ENCODE data around the gene KIF22.
"Not testable (repeated sequence)": the region's sequence is repeated elsewhere in the genome, so short reads cannot be mapped to it uniquely, and the experiment has no call there.

KIF22 gene

DNA sequence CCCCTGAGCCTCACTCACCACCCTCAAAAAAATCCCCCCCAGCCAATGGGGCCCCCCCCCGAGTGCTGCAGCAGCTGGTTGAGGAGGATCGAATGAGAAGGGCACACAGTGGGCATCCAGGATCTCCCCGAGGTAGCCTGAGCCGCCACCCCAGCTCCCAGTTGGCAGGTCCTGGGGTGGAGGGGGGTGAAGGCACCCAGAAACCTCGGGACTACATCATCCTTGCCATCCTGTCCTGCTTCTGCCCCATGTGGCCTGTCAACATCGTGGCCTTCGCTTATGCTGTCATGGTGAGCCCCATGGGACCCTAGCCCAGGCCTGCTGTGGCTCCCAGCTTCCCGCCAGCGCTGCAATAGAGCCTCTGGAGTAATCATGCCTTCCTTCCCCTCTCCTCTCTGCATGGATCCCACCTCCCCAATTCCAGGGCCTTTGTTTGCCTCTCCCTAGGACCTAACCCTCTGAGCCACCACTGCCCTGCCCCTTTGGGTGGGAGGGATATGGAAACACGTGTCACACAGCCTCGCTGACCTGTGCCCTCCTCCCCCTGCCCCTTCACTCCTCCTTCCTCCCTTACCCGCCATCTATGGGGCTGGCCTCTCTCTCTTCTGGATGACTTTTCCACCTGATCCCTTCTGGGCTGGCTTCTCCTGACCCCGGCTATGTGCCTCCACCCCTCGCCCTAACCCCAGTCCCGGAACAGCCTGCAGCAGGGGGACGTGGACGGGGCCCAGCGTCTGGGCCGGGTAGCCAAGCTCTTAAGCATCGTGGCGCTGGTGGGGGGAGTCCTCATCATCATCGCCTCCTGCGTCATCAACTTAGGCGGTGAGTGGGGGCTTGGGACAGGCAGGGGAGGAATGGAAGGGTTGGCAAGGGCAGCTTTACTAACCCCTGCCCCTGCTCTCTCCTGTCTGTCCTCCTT is 23.4 kb downstream of the KIF22 start:
- no peak for DNase-seq (ENCODE audit: low read depth in 3 of 3, low spot score in 1 of 3)

DNA sequence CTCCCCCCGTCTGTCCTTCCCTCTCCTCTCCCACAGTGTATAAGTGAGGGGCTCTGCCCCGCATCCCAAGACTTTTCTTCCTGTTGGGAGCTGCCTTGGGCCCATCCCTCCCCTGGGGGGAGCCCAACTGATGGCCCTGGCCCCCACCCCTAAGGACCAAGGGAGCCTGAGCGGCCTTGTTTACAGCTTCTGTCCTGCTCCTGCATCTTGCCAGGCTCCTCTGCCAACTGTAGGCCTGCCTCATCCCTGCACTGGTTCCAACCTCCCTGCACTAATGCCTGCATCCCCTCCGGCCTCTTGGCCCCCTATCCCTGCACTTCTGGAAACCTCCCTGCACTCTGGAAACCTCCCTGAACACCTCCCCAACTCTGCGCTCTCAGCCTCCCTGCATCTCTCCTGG is 24.0 kb downstream of the KIF22 start:
- DNase-seq (ENCODE audit: low read depth in 3 of 3, low spot score in 1 of 3) = no peak

DNA sequence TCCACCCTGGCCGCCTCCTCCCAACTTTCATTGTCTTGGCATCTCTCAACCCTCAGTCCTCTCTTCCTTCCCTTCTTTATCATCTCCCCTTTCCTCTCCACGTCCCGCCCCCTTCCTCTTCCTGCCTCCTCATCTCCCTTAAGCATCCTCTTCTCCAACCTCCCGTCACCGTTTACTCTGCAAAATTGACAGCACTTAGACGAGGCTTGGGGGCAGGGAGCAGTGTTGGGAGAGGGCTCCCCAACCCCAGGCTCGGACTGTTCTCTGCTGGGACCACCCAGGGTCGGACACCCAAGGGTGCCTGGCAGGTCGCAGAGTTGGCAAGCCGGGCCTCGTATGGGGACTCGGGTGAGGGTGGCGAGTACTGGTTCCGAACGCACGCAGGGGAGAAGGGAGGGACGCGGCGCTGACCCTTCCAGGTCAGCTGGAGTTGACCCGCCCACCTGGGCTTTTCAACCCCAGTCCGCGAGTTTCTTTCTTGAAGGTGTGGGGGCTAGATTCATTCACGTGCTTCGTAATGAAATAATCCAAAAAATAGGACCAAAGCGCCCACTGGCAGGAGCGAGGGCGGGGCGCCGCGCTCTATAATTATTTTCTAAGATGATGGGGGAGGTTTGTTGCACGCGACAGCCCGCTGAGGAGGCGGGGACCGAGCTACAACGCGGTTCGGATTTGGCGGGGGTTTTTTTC is 24.6 kb downstream of the KIF22 start:
- no peak for DNase-seq (ENCODE audit: low read depth in 3 of 3, low spot score in 1 of 3)

DNA sequence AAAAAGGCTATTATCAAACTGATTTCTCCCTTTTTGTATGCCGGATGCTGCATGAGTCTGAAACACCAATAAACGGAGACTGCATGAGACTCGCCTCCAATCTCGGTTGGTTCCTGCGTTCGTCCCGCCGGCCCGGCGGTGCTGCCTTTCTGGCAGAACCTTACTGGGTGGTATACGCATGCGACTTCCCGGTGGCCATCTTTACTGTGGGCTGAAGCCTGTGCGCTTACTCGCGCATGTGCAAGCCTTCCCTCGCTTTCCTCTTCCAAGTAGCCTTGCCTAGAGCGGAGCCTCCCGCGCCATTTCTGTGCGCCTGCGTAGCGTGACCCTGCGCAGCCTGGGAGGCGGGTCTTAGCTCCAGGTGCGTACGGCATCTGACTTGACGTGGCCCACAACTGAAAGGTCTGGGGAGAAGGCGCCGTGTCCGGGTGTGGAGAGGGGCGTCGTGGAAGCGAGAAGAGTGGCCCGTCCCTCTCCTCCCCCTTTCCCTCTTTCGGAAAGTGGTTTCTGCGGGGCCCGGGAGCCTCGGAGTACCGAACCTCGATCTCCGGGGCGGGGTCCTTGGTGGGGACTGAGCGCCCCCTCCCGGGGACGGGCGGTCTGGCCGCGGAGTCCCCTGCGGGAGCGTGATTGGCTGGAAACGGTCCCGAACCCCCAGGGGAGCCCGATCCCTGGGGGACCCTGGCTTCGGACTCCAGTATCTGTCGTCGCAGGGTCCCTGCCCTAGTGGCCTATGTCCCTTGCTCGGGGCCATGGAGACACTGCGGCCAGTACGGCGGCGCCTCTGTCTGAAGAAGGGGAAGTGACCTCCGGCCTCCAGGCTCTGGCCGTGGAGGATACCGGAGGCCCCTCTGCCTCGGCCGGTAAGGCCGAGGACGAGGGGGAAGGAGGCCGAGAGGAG is 25.5 kb downstream of the KIF22 start, which contains the start of gene PAGR1:
TSS of gene PAGR1 (plus strand) at position 360 of the 901 bp plus-strand sequence. CDS start at position 734, 374 bp downstream.
- DNase-seq (ENCODE audit: low read depth in 3 of 3, low spot score in 1 of 3) = peak; percentile 96 to 99 (median 97)

DNA sequence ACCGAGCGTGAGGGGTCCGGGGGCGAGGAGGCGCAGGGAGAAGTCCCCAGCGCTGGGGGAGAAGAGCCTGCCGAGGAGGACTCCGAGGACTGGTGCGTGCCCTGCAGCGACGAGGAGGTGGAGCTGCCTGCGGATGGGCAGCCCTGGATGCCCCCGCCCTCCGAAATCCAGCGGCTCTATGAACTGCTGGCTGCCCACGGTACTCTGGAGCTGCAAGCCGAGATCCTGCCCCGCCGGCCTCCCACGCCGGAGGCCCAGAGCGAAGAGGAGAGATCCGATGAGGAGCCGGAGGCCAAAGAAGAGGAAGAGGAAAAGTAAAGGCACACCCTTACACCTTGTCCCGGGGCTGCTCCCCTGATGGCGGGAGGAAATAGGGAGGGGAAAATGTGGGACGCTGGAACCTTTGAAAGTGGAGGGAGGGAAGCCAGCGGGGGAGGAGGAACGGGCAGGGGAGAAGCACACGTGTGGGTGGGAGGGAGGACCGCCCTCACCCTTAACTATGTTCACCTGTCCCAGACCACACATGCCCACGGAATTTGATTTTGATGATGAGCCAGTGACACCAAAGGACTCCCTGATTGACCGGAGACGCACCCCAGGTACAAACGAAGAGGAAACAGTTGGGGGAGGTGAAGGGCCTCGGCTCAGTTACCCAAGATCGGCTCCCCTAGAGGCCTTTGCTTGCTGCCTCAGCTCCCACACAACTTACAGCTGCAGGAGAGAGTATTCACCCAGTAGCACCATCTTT is 26.3 kb downstream of the KIF22 start:
- DNase-seq (ENCODE audit: low read depth in 3 of 3, low spot score in 1 of 3) = no peak

DNA sequence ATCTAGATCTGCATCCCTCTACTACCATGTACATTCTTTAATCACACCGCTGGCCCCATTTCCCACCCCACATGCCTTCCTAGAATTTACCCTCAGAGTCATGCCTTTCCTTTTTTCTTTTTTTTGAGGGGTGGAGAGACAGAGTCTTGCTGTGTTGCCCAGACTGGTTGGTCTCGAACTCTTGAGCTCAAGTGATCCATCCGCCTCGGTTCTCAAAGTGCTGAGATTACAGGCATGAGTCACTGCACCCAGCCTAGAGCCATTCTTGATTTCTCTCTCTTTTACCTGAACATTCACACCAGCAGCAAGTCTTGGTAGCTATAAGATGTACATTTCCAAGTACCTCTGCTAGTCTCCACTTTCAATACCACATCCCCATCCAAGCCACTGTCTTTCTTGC is 27.5 kb downstream of the KIF22 start:
- no peak for DNase-seq (ENCODE audit: low read depth in 3 of 3, low spot score in 1 of 3)

DNA sequence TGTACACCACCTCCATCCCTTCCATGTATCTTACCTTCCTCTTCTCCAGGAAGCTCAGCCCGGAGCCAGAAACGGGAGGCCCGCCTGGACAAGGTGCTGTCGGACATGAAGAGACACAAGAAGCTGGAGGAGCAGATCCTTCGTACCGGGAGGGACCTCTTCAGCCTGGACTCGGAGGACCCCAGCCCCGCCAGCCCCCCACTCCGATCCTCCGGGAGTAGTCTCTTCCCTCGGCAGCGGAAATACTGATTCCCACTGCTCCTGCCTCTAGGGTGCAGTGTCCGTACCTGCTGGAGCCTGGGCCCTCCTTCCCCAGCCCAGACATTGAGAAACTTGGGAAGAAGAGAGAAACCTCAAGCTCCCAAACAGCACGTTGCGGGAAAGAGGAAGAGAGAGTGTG is 29.0 kb downstream of the KIF22 start:
- DNase-seq (ENCODE audit: low read depth in 3 of 3, low spot score in 1 of 3) = no peak

DNA sequence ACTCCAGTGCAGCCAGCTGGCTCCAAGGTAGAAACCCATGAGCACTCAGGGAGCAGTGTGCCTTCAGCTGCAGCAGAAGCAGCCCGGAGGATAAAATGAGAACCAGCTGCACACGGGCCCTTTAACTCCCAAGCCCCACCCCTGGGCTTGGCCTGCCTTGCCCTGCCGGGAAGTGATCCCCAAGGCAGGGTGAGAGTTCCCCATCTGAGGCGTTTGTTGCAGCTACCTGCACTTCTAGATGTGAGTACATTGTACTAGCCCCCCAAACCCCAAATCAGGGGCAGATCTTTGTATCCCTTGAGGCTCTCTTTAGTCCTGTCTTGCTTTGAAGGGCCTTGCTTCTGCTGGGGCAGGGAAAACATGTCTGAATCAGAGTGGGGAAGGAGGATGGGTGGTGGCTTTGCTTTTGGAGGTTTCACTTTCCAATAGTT is 29.7 kb downstream of the KIF22 start, which contains the start of gene MVP:
TSS of gene MVP (plus strand) at position 192 of the 431 bp plus-strand sequence. CDS start 10,088 bp downstream, outside the sequence.
- no peak for DNase-seq (ENCODE audit: low read depth in 3 of 3, low spot score in 1 of 3)

DNA sequence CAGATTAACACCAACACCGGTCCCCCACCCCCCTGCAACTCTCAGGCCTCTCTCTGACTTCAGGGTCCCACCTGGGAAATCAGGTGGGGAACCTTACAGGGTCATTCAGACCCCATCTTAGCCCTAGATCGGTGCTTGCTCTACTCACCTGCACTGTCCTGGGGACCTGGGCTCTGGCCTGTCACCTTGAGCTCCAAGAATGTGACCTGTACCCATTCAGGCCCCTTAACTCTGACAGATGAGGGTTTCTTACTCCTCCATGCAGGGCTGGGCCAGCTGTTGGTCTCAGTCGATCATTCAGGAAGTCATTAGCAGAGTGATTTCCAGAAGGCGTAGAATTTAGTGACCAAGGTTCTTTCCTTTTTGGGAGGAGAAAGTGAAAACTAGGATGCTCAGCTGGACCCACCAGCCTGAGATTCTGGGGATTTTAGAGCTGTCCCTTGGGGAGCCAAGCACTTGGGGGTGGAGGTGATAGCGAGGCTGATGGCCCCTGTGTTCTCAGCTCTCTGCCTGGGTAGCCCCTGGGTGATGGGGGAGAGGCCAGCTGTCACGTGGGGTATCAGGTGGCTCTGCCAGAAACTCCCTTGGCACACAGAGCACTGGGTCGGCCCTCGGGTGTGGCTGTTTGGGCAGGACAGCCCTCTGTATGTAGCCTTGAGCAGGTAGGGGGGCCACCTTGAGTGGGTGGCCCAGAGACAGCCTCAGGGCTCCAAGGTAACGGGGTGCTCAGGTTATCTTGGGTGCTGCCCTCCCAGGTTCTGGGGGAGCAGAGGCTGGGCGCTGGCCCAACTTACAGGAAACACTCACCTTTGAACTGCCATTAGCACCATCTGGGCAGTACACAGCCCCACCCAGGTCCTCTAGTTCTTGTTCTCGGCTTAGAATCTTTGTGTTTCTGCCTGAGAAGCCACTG is 30.4 kb downstream of the KIF22 start:
- no peak for DNase-seq (ENCODE audit: low read depth in 3 of 3, low spot score in 1 of 3)

DNA sequence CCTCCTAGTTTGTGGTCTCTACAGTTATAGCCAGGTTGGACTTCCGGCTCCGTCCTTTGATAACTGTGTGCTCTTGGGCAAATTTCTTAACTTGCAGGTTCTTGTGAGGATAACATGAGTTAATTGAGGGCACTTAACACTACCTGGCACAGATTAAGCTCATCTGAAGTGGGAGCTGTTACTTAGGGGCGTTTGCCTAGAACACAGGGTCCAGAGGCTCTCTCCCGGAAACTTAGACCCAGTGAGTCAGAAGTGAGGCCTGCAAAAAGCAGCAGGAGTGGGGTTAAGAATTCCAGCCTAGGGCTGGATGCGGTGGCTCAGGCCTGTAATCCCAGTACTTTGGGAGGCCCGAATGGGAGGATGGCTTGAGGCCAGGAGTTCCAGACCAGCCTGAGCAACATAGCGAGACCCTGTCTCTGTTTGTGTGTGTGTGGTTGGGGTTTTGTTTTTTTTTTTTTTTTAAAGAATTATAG is 31.1 kb downstream of the KIF22 start:
- no peak for DNase-seq (ENCODE audit: low read depth in 3 of 3, low spot score in 1 of 3)

DNA sequence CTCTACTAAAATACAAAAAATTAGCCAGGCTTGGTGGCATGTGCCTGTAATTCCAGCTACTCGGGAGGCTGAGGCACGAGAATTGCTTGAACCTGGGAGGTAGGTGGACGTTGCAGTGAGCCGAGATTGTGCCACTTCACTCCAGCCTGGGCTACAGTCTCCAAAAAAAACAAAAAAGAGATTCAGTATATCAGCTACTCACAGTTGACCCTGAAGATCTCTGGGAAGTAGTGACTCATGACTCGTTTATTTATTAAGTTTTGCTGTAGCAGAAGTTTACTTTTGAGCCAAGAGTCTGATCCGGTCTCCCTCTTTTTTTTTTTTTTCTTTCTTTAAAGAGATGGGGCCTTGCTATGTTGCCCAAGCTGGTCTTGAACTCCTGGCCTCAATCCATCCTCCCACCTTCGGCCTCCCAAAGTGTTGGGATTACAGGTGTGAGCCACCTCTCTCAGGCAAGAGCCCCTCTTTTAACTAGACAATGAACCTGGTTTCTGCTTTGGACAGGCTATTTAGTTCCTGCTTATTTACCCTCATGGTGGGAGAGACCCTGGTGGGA is 34.1 kb downstream of the KIF22 start:
- no peak for DNase-seq (ENCODE audit: low read depth in 3 of 3, low spot score in 1 of 3)

DNA sequence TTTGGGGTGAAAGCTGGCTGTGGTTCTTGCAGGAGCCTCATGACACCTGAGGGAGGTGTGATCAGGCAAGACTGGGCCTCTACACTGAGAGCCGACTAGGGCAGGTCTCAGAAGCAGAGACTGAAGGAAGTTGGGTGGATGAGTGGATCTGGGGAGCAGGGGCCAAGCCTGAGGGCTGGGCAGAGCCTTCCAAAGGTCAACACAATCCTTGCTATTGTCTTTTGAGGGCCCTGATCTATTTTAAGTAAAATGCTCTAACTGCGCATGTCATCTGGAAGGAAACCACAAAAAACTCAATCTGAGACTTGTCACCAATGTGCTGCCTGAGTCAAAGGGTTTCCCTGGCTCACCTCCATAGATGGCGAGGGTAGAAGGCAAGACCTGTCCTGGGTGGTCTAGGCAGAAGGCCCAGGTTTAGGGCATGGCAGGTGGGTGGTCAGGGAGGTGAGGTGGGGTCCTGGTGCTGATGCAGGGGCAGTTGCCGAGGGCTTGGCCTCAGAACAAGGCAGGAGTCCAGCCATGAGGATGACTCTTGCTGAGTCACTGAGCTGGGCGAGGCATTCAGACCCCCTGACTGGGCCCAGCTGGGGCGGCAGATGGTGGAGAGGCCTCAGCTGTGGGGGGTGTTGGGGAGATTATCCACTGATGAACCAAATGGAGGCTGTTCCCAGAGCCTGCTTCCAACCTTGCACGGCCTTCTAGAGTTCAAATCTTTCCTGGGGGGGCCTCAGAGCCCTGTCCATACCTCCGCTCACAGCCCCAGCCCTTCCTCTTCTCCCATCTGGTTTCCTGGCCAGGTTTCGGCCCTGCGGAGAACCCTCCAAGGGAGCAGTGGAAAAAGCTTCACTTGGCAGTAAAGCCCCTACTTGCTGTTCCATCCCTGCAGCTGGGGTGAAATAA is 34.8 kb downstream of the KIF22 start:
- DNase-seq (ENCODE audit: low read depth in 3 of 3, low spot score in 1 of 3) = no peak

DNA sequence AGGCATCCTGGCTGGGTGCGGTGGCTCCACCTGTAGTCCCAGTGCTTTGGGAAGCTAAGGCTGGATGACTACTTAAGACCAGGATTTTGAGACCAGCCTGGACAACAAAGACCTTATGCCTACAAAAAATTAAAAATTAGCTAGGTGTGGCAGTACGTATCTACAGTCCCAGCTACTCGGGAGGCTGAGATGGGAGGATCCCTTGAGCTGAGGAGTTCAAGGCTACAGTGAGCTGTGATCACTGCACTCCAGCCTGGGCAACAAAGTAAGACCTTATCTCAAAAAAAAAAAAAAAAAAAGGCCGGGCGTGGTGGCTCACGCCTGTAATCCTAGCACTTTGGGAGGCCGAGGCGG is 35.8 kb downstream of the KIF22 start:
- no peak for DNase-seq (ENCODE audit: low read depth in 3 of 3, low spot score in 1 of 3)

DNA sequence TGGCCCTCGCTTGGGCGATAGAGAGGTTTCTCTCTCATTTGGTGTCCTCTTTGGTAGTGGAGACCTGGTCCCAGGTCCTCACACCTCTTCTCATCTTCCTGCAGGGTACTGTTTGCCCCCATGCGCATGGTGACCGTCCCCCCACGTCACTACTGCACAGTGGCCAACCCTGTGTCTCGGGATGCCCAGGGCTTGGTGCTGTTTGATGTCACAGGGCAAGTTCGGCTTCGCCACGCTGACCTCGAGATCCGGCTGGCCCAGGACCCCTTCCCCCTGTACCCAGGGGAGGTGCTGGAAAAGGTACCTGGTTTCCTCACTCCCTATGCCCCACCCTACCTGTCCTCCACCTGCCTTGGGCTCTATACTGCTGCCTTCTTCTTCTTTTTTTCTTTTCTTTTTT is 40.2 kb downstream of the KIF22 start:
- no peak for DNase-seq (ENCODE audit: low read depth in 3 of 3, low spot score in 1 of 3)

DNA sequence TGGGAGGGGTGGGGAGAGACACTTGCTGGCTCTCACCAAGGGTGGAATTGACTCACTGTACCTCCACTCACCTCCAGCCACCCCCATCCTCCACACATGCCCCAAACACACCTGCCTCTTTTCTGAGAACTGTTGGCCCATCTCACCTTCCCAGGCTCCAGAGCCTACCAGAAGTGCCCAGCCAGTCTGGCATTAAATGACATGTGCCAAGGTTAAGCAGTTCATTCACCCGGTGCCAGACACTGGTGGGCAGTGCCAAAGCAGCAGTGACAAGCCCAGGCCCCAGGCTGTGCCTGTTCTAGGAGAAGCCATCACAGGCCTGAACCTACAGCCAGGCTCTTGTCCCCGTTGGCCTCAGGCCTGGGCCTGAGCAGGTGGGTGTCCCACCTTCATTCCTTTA is 40.9 kb downstream of the KIF22 start:
- DNase-seq (ENCODE audit: low read depth in 3 of 3, low spot score in 1 of 3) = no peak

DNA sequence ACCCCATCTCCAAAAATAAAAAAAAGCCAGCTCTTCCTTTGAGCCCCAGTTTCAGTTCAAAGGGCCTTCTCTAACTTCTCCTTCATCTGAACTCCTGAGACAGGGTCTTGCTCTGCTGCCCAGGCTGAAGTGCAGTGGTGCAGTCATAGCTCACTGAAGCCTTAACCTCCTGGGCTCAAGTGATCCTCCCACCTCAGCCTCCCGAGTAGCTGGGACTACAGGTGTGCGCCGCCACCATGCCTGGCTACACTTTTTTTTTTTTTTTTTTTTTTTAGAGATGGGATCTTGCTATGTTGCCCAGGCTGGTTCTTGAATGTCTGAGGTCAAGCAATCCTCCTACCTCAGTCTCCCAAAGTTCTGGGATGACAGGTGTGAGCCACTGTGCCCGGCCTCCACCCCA is 42.7 kb downstream of the KIF22 start:
- not testable (repeated sequence) for DNase-seq (ENCODE audit: low read depth in 3 of 3, low spot score in 1 of 3)

DNA sequence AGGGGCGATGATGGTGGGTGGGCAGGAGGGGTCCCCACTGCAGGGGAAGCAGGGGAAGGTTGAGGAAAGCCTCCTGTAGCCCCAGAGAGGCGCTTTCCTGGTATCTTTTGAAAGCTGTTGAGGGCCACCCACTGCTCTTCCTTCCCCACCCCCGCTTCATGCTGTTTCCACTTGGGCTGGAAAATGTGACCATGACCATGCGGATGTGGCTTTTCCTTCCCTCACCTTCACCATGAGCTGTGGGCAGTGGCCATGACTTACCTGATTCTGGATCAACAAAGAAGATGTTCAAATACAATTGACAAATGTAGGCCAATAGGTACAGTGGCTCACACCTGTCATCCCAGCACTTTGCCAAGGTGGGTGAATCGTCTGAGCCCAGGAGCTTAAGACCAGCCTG is 43.5 kb downstream of the KIF22 start:
- DNase-seq (ENCODE audit: low read depth in 3 of 3, low spot score in 1 of 3) = no peak

DNA sequence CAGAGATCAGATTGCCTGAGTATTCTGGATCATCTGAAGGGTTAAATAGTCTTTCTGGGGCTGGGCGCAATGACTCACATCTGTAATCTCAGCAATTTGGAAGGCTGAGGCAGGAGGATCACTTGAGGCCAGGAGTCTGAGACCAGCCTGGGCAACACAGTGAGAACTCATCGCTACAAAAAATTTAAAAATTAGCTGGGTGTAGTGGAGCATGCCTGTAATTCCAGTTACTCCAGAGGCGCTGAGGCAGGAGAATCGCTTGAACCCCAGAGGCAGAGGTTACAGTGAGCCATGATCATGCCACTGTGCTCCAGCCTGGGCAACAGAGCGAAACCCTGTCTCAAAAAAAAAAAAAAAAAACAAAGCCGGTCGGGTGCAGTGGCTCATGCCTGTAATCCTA is 45.4 kb downstream of the KIF22 start:
- DNase-seq (ENCODE audit: low read depth in 3 of 3, low spot score in 1 of 3) = no peak

Measured in stimulated activated CD4-positive, alpha-beta T cell treated with anti-CD3 and anti-CD28 coated beads, TNF-alpha, amount 100 ng/mL, for 1 hour (primary cell).